AG04450 (cell line): Measurements from ENCODE around the gene ZPBP2. TPM values are rescaled to one million over a fixed set of nuclear protein-coding genes. Genes with fewer than 3 reads are reported as not detected.

Experiments
- CTCF ChIA-PET: fragments of 300-600, 350-600 bp; formaldehyde crosslinking; extraction: SDS; loops from one replicate; lab custom pipeline; 2022; ENCODE audit warnings: antibody characterized with exemption, inconsistent platforms; lab: Charles Lee
- POLR2A ChIA-PET: fragments of 350-600 bp; formaldehyde crosslinking; extraction: SDS; loops from one replicate; lab custom pipeline; 2021; ENCODE audit warnings: antibody characterized with exemption, inconsistent platforms; lab: Yijun Ruan, JAX
- DNase-seq: peaks from one replicate; pipeline ENCODE4 v3.0.0-alpha.2; 2011; ENCODE audit warnings: low read depth, low spot score
- H3K27ac ChIP-seq: one replicate; pipeline ENCODE4 v1.5.1; 2012; ENCODE audit warnings: low read depth, low read length, control low read depth
- H3K27me3 ChIP-seq: one replicate; pipeline ENCODE4 v1.6.0; 2012; ENCODE audit warnings: low read length; ENCODE audit not compliant: control insufficient read depth, insufficient read depth
- H3K4me3 ChIP-seq: 2 replicates; pipeline ENCODE4 v1.5.1; 2011; ENCODE audit warnings: mild to moderate bottlenecking, low read depth, low read length, control low read depth
- H3K9me3 ChIP-seq: 2 replicates; pipeline ENCODE4 v1.5.1; 2012; ENCODE audit warnings: low read length; ENCODE audit not compliant: control insufficient read depth, insufficient read depth
- polyA minus RNA-seq: library from RNA; depleted of rRNA, polyadenylated mRNA; stranded (reverse); fragments of >200 nt; gene quantifications from 2 replicates; pipeline ENCODE4 v1.2.3, GENCODE V29; 2011; rRNA and poly(A)+ RNA removed
- polyA plus RNA-seq: library from polyadenylated mRNA; depleted of rRNA; stranded (reverse); fragments of >200 nt; gene quantifications from 2 replicates; pipeline ENCODE4 v1.2.3, GENCODE V29; 2011; rRNA removed
- TF ChIP-seq, protein P1 (sequence below): IDR thresholded peaks from 2 replicates; pipeline ENCODE4 v1.5.1; 2011; ENCODE audit warnings: low read depth, low read length, control low read depth, inconsistent platforms

The ZPBP2 gene, protein sequence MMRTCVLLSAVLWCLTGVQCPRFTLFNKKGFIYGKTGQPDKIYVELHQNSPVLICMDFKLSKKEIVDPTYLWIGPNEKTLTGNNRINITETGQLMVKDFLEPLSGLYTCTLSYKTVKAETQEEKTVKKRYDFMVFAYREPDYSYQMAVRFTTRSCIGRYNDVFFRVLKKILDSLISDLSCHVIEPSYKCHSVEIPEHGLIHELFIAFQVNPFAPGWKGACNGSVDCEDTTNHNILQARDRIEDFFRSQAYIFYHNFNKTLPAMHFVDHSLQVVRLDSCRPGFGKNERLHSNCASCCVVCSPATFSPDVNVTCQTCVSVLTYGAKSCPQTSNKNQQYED
- not detected in 2 replicates for polyA plus RNA-seq
- polyA minus RNA-seq: not detected in 2 replicates

- CTCF ChIA-PET: no interaction called here
- DNase-seq: no peak
- Histone ChIP-seq H3K9me3 (peaks cover 15% of the 10 kb centered on the region), H3K4me3 (no peak within 1 kb of the TSS), H3K27ac (no peak within 1 kb of the TSS), H3K27me3 (peaks cover 51% of the 10 kb centered on the region)
- TF ChIP-seq, protein P1, sequence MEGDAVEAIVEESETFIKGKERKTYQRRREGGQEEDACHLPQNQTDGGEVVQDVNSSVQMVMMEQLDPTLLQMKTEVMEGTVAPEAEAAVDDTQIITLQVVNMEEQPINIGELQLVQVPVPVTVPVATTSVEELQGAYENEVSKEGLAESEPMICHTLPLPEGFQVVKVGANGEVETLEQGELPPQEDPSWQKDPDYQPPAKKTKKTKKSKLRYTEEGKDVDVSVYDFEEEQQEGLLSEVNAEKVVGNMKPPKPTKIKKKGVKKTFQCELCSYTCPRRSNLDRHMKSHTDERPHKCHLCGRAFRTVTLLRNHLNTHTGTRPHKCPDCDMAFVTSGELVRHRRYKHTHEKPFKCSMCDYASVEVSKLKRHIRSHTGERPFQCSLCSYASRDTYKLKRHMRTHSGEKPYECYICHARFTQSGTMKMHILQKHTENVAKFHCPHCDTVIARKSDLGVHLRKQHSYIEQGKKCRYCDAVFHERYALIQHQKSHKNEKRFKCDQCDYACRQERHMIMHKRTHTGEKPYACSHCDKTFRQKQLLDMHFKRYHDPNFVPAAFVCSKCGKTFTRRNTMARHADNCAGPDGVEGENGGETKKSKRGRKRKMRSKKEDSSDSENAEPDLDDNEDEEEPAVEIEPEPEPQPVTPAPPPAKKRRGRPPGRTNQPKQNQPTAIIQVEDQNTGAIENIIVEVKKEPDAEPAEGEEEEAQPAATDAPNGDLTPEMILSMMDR: no peak
- POLR2A ChIA-PET: interaction anchor here (0.6 kb wide), 1 partner anchor 7 kb away, joined by 4 read pairs; no protein-coding TSS in a partner anchor
Measured at GRCh38 chr17:39867880-39868553, at the start of gene ZPBP2. Gene ZPBP2, plus strand, starts transcription at chr17:39868202. Its CDS starts 153 bp downstream, at chr17:39868355.

DNA sequence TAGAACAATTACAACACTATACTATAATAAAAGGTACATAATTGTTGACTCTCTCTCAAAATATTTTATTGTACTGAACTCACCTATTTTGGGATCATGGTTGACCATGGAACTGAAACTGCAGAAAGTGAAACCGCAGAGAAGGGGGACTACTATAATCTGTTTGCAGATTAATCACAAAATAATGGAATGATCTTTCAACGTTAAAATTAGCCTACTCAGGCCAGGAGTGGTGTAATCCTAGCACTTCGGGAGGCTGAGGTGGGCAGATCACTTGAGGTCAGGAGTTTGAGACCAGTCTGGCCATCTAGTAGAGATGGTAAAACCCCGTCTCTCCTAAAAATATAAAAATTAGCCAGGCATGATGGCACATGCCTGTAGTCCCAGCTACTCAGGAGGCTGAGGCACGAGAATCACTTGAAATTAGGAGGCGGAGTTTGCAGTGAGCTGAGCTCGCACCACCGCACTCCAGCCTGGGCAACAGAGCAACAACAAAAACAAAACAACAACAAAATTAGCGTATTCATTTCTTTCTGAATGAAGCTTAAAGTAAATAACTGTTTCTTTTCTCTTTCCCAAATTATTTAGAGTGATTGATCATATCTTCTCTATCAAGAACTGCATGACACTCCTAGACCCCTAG, 49.5 kb upstream of the ZPBP2 start:
- Histone ChIP-seq H3K27ac (no peak overlapping the region), H3K4me3 (no peak overlapping the region), H3K27me3 (peaks cover 13% of the 10 kb centered on the region), H3K9me3 (peaks cover 2% of the 10 kb centered on the region; the same call in 1 of the 2 replicates)
- DNase-seq: no peak
- ChIA-PET POLR2A (no interaction called here), CTCF (no interaction called here)
- TF ChIP-seq, protein P1: no peak

- no peak overlapping the region for H3K4me3 ChIP-seq
- peaks cover 9% of the 10 kb centered on the region for H3K27me3 ChIP-seq
- ChIA-PET POLR2A (no interaction called here), CTCF (no interaction called here)
- no peak for DNase-seq
- H3K27ac ChIP-seq: no peak overlapping the region
- TF ChIP-seq, protein P1: no peak
- peaks cover 10% of the 10 kb centered on the region for H3K9me3 ChIP-seq
Measured at GRCh38 chr17:39820541-39820940, 47.5 kb upstream of the ZPBP2 start.

GRCh38 chr17:39820987-39821386, 47.0 kb upstream of the ZPBP2 start:
- Histone ChIP-seq H3K9me3 (peaks cover 10% of the 10 kb centered on the region), H3K27ac (peak overlapping the region; percentile 11), H3K4me3 (no peak overlapping the region), H3K27me3 (peaks cover 9% of the 10 kb centered on the region)
- CTCF ChIA-PET: no interaction called here
- no peak for DNase-seq
- POLR2A ChIA-PET: no interaction called here
- TF ChIP-seq, protein P1: no peak
